Iris pigment epithelial cell (primary cell): ENCODE measurements around the gene CLASP2.
"Not testable (repeated sequence)": the region's sequence is repeated elsewhere in the genome, so short reads cannot be mapped to it uniquely, and the experiment has no call there.

Source experiments
- DNase-seq: peaks from one replicate; pipeline ENCODE4 v3.0.0-alpha.2; 2011; ENCODE audit warnings: low read depth

CLASP2 gene

DNA sequence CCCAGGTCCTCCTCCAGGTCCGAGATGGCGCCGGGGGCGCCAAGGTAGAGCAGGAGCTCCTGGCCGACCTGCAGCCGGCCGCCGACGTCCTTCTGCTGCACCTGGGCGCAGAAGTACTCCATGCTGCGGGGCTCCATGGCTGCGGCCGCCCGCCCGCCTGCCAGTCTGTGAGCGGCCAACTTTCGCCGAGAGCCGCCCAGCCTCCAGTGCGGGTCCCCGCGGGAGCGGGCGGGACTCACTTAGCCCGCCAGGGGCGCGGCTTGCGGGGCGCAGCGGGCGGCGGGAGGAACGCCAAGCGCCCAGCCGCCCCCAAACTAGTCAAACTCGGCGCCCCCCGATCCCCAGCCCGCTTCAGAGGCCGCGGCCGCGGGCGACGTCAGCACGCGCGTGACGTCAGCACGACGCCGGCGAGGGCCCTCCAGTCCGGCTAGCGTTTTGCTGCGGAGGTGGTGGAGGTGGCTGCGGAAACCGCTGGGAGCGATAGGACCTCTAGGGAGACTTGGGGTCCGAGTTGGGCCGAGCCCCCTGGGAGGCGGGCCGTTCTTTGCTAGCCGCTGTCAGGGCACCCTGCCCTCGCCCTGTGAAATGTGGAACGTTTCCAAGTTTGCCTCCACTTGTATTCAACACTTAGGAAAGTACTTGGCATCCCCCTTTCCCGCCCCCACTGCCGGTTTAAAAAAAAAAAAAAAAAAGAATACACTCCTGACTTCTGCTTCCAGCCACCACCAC is at the start of gene CLASP2:
CLASP2 (minus strand) TSS at position 389 of the 729 bp plus-strand sequence; CDS start at position 137, 252 bp downstream.
- peak; percentile 88 for DNase-seq

DNA sequence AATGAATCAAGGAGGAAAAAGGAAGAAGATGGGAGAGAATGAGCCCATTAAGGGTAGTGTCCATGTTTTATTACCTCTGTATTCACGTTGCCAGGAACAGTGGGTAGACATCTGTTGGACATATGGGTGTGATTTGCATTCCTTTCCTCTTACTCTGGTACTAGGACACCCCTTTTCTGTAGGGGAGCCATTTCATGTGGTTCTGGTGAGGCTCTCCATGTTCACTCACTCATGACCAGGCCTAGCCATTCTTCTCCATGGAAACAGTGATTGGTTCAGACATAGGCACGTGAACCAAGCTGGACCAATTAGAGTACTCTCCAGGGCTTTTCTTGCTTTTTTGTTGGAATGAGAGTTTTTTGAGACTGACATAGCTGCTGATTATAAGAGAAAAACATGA is 40.8 kb upstream of the CLASP2 start:
- DNase-seq, result peak; percentile 14

DNA sequence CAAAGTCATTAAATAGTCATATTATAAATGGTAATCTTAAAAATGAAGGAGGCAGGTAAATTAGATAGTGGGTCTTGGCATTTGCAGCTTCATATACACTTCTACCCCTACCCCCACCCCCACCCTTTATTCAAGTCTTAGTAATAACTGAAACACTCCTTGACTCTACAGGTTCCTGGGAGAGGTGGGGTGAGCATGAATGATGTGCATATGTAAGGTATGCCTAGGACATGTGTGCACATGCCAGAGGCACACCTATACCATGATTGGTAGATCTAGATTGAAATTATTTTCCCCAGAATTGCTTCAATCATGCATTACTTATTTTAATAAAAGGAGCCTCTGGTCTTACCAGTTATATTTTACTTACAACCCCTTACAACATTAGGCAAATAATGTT is 40.2 kb upstream of the CLASP2 start:
- DNase-seq, result no peak

DNA sequence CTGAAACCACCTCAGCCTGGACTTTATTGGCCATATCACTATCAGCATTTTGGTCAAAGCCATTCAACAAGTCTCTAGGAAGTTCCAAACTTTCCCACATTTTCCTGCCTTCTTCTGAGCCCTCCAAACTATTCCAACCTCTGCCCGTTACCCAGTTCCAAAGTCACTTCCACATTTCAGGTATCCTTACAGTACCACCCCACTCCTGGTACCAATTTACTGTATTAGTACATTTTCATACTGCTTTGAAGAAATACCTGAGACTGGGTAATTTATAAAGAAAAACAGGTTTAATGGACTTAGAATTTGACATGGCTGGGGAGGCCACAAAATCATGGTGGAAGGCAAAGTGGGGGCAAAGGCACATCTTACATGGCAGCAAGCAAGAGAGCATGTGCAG is 36.3 kb upstream of the CLASP2 start:
- not testable (repeated sequence) for DNase-seq

DNA sequence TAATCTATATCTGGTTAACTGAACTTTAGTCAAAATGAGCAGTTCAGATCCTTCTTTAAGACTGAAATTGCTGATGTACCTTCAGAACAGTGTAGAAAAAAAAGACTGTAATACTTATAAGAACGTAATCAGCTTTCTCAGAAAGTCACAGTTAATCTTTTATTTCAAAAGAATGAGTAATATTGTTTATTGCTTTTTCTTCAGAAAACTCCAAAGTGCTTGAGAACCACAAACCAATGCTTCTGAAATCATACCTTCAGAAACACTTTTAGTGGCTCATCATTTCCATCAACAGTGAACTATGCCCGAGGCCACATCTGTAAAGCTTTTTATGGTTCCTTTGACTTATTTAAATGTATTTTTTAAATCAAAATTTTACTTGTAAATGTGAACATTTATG is 33.3 kb upstream of the CLASP2 start:
- peak; percentile 56 for DNase-seq

DNA sequence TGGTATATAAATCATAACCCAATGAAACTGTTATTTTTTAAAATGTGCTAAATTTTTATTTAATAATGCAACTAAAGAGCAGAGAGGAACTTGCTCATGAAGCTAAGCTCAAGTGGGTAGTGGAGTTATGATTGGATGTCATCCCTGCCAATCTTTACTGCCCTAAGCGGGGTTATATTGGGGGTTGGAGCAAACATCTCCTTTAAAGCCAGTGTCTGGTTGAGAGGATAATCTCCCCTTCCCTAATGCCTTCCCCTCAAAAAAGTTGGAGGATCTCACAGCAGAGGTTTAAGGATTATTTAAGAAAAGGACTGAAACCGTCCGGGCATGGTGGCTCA is 32.1 kb upstream of the CLASP2 start:
- DNase-seq, result peak; percentile 3

DNA sequence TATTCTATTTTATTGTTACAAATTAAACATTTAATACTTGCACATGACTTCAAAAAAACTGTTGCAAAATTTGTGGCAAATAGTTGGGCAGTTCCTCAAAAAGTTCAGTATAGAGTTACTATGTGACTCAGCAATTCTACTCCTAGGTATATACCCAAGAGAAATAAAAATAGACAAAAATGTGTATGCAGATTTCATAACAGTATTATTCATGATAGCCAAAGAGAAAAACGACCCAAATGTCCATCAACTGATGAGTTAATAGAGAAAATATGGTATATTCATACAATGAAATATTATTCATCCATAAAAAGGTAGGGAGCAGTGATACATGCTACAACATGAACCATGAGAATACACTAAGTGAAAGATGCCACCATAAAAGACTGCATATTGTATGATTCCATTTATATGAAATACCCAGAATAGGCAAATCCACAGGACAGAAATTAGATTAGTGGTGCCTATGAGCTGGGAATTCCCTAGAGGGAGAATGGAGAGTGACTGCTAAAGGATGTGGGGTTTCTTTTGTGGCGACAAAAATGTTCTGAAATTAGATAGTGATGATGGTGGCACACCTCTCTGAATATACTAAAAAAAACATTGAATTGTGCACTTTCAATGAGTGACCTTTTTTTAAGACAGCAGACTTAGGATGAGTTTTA is 31.6 kb upstream of the CLASP2 start:
- peak; percentile 84 for DNase-seq

DNA sequence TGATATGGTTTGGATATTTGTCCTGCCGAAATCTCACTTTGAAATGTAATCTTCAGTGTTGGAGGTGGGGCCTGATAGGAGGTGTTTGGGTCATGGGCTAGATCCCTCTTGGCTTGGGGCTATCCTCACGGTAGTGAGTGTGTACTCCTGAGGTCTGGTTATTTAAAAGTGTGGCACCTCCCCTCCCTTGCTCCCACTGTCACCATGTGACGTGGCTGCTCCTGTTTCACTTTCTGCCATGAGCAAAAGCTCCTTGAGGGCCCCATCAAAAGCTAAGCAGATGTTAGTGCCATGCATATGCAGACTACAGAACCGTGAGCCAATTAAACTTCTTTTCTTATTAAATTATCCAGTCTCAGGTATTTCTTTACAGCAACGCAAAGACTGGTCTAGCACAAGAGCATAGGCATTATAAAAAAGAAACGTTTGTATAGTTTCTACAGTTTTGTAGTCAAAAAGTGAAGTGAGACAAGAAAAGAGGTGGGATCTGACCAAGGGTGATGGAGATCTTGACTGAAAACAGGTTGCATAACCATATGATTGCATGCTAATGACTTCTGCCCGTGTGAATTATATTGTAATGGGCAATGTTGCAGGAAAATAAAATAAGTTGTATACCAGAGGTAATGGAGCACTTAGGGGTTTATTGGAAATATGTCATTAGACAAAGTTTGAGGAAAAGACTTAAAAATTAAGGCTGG is 28.5 kb upstream of the CLASP2 start:
- DNase-seq, result no peak

DNA sequence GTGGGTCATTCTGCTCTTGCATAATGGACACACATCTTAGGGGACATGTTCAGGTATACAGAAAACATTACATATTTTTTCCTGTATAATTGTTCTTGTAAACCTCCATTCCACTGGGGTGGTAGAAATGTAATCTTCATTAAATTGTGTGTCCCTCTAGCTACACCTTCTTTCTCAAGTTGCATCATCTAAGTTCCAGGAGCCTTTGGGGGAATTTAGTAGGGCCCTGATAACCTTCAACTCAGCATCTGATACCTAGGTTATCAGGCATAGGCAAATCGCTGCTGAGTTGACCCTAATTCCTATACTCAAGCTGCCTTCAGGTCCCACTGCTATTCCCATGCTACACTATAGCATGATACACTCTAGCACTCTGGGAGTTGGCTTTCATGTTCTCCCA is 19.1 kb upstream of the CLASP2 start:
- no peak for DNase-seq

DNA sequence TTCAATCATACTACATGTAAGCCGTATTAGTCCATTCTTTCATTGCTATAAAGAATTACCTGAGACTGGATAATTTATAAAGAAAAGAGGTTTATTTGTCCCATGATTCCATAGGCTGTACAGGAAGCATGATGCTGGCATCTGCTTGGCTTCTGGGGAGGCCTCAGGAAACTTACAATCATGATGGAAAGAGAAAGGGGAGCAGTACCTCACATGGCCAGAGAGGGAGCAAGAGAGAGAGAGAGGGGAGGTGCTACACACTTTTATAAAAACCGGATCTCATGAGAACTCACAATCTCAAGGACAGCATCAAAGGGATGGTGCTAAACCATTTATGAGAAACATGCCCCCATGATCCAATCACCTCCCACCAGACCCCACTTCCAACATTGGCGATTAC is 14.3 kb upstream of the CLASP2 start:
- no peak for DNase-seq

DNA sequence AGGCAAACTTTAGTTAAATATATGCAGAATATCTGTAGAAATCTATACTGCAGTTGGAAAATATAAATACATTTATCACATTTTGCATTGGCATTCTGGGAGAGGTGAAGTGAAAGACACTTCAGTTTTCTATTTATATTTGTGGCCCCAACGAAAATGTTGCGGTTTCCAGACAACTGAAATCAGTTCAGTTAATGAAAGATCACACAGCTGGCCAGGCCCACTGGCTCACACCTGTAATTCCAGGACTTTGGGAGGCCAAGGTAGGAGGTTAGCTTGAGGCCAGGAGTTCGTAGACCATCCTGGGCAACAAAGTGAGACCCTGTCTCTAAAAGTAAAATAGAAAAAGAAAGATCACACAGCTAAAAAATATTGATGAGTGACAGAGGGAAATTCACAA is 11.9 kb upstream of the CLASP2 start:
- no peak for DNase-seq

DNA sequence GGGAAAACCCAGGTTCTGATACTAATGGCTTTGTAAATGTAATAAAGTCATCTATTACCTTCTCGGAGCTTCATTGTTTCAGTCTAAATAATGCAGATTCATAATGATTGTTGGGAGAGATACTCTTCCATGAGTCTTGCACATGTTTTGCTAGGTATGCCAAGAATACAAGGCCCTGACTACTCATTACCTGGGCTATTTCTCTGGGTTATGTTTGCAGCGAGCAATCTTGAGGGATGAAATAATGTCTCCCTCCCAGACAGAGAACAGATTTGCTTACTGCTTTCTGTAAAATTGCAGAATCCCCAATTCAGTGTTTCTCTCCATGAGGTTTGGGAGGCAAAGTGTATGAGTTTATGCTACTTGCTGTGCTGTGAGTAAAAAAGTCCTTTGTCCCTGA is 6.2 kb upstream of the CLASP2 start:
- DNase-seq, result no peak

DNA sequence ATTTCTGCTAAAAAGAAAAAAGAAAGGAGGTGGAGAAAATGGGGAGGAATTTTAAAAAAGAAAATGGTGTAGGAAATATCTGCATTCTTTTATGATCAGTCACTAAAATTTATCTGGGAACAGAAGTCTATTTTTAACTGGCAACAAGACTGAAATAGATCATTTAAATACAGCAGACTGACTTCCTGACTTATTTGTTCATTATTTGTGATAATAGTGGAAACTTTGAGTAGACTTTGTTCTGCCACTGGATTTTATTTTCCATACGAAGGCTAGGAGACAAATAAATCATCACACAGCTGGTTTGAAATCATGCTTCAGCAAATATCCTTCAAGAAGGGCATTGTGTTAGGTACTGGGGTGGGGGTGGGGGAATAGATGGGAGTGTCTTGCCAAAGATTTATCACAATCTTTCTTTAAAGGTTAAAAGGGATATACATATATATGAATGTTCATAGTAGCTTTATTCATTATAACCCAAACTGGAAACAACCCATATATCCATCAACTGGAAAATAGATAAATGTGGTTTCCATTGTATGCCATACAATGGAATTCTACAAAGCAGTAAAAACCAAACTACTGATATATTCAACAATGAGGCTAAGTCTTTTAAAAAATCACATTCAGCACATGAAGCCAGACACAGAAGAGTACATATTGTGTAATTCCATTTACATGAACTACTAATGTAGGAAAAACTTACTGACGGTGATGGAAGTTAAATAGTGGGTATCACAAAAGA is 4.7 kb upstream of the CLASP2 start:
- peak; percentile 63 for DNase-seq

DNA sequence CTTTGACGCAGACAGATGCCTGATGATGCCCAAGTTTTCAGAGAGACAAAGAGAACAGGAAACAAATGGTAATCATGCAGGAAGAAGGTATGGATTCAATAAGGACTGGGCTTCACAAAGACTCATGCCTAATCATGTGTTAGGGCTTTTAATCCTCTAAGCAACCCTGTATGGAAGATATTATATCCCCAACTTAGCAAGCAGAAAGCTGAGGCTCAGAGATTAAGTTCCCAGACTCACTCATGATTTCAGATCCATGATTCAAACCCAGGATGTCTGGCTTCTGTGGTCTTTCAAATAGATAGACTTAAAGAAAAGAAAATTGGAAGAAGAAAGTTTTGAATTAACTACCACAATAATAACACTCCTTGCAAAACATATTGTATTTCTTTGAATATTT is 4.1 kb upstream of the CLASP2 start:
- DNase-seq, result peak; percentile 57

DNA sequence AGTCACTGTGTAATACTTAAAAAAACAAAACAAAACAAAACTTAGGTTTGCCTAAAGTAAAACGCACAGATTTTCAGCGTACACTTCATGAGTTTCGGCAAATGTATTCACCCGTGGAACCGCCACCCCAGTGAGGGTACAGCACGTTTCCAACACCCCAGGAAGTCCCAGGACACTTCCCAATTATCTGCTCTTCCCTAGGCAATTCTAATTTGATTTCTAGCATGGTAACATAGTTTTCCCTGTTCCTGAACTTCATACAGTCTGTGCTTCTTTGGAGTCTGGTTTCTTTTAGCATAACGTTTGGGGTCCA is 497 bp upstream of the CLASP2 start:
- DNase-seq, result no peak

DNA sequence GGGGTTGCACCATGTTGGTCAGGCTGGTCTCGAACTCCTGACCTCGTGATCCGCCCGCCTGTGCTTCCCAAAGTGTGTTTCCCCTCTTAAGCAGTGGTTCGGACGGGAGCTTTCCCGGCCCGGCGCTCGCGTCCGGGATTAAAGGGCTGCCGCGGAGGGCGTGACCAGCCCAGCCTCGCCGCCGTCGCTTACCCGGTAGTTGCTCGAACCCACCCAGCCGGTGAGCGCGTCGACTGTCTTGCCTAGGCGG is 513 bp downstream of the CLASP2 start:
- DNase-seq, result no peak

DNA sequence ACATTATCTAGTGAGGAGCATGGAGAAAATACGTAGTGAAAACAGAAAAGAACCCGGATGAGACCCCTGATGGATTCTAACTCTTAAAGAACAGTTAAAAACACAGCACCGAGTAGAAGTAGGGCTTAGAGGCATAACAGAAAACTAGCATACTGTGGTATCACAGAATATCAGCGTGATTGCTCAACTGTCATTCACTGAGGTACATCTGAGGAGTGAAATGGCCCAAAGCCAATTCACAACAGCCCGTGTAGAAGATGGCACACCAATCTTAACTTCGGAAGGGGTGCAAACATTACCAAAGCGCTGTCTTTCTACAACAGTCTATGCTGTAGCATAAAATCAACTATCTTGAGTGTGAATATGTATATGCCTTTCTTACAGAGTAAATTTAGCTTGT is 1.8 kb downstream of the CLASP2 start:
- DNase-seq, result peak; percentile 12

DNA sequence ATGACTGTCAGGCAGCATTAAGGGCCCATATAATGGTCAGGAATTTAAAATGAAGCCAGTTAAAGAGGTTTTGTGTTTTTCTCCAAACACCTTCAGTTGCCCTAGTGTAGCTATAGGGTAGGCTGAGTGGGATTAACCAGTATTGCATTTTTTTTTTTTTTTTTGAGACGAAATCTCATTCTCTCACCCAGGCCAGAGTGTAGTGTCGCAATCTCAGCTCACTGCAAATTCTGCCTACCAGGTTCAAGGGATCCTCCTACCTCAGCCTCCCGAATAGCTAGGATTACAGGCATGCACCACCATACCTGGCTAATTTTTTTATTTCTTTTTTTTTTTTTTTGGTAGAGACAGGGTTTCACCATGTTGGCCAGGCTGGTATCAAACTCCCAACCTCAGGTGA is 7.0 kb downstream of the CLASP2 start:
- DNase-seq, result no peak

DNA sequence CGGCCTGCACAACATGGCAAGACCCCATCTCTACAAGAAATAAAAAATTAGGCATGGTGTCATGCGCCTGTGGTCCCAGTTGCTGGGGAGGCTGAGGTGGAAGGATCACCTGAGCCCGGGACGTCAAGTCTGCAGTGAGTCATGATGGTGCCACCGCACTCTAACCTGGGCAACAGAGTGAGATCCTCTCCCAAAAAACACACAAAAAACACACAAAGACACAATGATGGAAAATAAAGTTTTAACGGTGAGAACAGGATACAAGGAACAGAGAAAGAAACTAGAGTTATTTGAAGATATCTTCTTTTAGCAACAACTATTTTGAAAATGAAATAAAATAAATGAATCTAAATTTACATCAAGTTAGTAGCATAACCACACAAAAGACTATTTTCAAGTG is 12.0 kb downstream of the CLASP2 start:
- DNase-seq, result no peak

DNA sequence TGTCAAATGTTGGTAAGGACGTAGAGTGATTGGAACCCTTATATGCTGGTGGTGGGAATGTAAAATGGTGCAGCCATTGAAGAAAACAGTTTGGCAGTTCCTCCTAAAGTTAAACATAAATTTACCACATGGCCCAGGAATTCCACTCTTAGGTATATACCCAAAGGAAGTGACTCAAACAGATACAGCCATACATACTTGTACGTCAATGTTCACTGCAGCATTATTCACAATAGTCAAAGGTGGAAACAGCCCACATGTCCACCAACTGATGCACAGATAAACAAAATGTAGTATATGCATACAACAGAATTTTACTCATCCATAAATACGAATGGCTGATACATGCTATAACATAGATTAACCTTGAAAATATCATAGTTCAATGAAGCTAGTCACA is 13.2 kb downstream of the CLASP2 start:
- DNase-seq, result no peak

DNA sequence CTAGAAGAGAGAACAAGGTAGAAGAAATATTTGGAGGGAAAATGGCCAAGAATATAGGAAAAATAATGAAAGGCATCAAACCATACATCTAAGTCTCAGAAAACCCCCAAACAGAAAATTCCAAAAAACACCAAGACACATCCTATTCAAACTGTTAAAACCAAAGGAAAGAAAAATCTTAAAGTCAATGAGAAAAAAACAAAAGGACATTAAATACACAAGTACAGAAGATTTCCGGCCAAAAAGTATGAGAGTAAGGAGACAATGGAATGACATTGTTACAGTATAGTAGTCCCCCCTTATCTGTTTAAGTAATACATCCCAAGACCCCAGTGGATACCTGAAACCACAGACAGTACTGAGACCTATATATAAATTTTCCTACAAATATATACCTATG is 18.8 kb downstream of the CLASP2 start:
- DNase-seq, result no peak

DNA sequence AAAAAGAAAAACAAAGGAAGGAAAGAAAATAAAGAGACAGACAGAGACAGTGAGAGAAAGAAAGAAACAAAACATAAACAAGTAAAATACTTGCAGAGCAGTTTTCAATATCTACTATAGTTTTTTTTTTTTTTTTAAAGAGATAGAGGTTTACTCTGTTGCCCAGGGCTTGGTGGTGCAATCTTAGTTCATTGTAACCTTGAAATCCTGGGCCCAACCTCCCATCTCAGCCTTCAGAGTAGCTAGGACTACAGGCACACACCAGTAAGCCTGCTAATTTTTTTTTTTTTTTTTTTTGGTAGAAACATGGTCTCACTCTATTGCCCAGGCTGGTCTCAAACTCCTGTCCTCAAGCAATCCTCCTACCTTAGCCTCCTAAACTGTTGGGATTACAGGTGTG is 23.1 kb downstream of the CLASP2 start:
- DNase-seq, result no peak

DNA sequence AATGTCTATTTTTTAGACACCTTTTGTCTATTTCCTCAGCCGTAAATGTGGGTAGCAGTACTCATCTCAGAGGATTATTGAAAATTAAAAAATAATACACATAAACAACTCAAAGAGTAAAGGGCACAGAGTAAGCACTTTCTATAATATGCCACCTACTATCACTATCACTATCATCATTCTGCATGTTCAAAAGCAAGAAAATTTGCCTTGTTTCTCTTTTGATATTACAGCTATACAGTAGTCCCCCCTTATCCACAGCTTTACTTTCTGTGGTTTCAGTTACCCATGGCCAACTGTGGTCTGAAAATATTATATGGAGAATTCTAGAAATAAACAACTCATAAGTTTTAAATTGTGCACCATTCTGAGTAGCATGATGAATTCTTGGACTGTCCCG is 27.7 kb downstream of the CLASP2 start:
- no peak for DNase-seq
